Stimulated activated CD4-positive, alpha-beta T cell treated with anti-CD3 and anti-CD28 coated beads, Interleukin-1b, Interleukin-23, amount 100 ng/mL, for 1 hour (primary cell): ENCODE results near the gene ERCC1.
A peak's percentile ranks its signal among the peaks of the same experiment; 100 is the strongest.

Source experiments
- DNase-seq, 2 donors: peaks; one replicate each; pipeline ENCODE4 v3.0.0-alpha.2; 2020; ENCODE audit warnings: low read depth in 2 of 2

The ERCC1 gene

DNA sequence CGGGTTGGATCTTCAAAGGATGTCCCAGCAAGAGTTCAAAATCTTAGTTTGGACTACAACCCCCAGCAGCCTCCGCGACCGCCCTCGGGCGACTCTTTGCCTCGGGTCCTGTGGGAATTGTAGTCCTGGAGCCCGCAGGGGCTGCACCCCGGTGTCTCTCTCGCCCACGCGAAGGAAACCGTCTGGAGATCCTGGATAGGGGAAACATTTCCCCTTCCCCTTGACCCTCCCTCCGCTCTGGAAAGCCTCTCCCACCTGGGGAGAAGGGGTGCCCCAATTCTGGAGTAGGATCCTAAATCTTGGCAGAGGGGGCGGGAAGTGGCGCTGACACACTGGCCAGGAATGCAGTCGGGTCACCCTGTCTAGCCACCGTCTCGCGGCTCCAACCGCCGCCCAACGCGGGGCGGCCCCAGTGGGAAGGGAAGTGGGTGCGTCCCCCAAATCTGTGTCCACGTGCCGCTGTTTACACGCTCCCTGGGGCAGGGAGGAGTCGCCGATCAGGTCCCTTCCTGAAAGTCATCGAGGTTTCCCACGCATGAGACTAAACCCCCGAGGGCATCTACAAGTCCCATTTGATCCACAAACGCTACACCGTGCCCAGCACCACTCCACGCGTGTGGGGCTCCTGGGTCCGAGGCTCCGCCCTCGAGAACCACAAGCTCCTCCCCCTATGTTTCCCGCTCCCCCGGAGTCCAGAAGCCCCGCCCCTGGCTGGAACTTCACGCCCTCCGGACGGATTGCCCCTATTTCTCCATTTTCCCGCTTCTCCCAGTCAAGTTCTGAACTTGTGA is 18.1 kb downstream of the ERCC1 start:
- peak; percentile 39 to 60 for DNase-seq

DNA sequence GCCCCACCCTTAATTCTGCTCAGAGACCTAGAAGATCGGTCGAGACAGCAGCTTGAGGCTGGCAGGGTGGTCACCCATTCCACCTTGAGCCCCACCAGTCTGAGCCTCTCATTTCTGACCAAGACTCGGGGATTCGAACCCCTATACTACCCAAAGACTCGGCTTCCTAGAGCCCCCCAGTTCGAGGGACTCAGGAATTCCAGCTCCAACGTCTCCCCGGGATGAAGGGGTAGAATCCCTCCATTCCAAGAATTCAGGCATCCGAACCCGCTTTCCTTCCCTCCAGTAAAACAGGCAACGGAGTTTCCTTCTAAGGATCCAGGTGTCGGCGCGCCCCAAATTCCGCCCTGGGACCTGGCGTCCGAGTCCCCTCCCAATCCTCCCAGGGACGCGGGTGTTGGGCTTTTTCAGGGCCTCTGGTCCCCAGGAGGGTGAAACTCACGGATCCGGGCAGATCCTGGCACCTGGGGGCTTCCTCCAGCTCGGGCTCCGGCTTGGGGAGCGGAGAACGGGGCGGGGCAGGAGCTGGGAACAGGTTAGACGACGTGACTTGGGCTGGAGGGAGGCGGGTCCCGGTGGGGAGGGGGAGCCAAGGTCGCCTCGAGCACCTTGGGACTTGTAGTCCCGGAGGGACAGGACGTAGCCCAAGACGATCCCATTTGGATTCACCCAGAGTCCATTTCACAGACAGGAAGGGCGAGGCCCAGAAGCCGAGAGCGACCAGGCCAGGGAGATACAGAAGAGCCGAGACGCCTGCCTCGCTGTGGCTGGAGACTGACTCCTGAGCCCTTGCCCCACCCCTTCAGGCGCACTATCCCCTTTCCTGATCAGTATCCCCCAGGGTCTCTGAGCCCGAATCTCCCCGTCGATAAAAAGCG is 18.9 kb downstream of the ERCC1 start, which contains the start of gene PPP1R13L:
TSS of gene PPP1R13L (minus strand) at position 513 of the 878 bp plus-strand sequence. CDS start 6,751 bp downstream, outside the sequence.
- no peak for DNase-seq

DNA sequence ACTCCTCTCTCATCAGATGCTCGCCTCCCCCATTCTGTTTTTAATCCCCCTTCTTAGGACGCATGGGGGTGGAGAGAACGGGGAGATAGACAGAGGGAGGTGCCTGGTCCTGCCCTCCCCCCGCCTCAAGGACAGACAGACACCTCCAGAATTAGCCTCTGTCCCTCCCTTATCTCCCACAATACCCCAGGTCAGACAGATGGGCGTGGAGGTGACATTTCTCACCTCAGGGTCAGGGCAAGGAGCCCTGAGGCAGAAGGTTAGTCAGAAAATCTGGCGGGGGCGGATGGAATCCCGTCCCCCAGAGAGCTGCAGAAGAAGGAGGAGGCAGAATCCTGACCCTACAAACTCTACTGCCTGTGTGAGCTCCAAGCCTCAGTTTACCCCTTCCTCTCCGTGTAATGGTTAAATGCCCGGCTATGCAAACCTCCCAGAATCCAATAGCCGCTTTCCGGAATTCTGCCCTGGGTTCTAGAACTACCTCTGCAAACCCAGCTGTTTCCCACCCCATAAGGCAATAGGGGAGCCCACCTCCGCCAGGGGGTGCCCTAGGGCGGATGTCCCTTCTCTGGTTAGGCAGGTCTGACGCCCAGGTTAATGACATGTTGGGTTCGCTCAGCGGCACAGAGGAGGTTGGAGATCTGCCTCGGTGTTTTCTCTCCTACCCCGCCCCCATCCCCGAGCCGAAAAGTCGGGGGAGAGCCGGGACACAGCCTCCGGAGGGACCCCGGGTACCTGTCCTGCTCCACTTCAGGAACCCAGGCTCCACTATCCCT is 19.7 kb downstream of the ERCC1 start:
- DNase-seq, result no peak

DNA sequence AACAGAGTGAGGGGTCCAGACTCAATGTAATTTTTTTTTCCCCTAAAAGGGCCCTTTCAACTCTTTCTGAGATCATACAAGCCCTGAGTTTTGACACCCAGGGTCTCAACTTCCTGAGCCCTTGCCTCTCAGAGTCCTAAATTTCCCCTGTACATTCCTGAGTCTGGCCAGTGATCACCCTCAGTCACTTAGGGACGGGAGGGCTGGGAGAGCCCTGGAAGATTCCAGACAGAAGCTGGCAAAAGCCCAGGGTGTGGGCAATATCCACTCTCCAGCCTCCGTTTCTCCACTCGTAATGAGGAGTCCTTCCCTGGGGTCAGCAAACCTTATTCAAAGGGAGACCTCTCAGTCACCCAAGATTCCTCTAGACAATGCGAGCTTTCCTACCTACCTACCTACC is 20.4 kb downstream of the ERCC1 start:
- DNase-seq, result no peak

DNA sequence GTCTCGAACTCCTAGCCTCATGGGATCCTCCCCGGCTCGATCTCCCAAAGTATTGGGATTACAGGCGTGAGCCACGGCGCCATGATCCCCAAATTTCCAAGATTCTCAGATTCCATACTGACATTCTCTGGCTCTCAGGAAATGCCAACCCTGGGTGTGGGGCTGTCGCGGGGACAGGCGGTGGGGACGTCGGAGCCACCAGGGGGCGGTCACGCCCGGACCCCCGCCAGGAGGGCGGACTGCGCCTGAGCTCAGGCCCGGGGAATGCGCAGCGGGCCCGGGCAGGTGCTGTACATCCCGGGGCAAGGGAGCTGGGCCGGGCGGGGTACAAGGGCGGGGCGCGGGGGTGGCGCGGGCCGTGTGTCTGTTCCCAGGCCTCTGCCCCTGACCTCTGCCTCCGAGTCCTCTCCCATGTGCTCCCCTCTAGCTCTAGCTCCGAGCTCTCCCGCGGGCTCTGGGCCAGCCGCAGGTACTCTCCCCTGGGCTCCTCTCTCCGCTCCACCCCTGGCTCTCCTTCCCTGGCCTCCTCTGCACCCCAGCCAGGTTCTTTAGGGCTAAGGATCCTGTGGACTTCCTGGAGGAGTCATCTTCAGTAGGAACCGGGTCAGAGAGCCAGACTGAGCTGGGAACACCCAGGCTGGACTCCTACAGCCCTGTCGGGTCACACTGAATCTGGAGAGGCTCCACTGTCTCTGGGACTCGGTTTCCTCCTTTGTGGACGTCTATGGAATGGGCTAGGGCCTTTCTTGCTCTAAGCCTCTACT is 21.2 kb downstream of the ERCC1 start:
- no peak for DNase-seq

DNA sequence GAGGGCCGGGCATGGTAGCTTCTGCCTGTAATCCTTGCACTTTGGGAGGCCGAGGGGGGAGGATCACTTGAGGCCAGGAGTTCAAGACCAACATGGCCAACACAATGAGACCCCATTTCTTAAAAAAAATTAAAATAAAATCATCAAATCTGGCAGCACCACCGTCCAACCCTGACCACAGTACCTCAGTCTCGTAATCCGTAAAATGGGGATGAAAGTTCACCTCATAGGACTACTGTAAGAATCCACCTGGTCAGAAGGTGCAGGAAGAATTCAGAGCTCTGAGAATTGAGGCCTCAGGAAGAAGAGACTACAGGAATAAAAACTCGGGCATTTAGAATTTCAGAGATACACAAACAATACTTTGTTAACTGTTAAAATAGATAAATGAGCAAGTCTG is 21.9 kb downstream of the ERCC1 start:
- DNase-seq, result no peak

DNA sequence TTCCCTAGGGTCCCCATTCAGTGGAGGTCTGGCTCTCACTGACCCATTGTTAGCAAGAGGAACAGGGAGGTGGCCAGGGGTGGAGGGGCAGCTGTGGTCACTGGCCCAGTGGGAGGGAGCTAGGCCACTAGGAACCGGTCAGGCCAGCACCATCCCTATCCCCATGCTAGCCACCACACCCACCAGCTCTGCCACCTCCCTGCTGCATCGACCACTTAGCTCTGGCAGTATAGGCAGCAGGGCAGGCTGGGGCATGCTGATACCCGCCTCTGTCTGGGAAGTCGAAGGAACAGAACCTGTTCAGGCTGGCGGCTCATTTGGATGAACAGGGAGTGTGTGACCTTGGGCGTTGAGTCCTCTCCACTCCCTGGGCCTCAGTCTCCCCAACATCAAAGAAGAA is 23.5 kb downstream of the ERCC1 start:
- no peak for DNase-seq

DNA sequence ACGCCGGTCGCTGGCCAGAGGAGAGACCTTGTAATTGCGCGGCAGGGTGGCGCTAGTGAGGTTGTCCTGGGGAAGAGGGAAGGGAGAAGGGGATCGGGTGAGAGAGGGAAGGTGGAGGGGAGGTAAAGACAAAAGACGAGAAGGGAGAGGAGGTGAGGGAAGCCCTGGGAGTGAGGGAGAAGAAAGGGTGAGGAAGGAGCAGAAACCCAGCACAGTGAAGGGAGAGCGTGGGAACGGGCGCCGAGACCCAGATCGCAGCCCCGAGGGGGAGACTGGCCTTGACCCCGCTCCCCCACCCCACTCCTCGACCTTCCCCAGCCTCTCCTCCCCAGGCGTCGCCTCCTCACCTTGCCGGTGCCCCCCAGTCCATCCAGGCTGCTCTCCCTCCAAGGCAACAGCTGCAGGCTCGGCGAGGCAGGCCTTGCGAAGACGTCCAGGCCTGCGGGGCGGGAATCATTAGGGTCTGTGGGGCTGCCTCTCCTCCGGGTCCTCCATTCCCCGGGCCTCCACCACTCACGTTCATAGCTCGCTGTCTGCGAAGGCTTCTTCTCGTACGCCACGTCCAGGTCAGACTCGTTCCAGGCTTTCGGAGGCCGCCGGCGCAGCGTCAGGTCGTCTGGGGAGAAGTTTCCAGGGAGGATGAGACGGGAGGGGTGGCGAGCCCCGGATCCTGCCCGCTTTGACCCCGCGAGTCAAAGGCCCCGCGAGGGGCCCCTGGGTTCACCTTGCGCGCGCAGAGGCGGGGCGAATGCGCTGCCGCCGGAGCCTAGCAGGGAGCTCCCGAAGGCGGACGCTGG is 27.7 kb downstream of the ERCC1 start:
- DNase-seq, result no peak

DNA sequence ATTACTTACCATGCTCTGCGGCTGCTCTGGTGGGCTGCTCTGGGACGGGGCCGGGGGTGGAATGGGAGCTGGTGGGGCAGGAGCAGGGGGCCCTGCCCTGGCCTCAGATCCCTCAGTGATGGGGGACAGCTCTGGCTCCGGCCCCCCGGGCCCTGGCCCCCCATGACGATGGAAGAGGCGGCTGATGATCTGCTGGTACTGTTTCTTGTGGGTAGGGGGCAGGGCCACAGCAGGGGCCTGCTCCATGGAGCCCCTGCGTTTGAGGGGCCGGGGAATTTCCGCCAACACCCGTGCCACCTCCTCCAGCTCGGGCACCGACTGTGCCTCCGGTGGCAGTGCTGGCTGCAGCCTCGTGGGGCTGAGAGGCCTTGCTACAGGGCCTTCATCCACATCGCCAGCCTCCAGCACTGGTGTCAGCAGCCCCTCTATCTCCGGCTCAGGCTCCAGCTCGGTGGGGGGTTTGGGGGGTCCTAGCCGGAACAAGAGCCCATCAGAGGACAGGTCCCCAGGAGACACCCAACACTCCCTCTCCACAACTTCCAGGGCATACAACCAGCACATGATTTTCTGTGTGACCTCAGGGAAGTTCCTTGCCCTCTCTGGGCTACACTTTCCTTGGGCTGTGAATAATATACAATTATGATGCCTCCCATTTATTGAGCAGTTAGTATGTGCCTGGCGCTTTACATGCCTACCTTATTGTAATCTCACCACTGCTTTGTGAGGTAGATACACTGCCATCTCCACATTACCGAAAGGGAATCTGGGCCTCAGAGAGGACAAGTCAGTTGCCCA is 31.6 kb downstream of the ERCC1 start:
- no peak for DNase-seq

DNA sequence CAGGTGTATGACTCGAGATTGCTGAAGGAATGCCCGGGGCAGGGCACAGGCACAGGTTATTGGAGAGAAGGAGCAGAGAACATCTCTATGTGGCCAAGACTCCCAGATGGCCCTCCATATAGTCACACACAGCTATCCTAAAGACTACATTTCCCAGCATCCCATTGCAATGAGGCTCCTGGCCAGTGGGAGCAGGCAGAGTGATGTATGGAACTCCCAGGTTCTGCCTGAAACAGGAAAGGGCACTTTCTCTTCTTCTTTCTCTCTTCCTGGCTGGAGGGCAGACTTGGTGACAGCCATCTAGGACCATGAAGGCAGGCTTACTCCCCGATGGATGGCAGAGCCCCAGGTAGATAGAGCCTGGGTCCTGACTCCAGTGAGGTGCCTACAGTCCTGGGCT is 32.4 kb downstream of the ERCC1 start:
- DNase-seq, result no peak

DNA sequence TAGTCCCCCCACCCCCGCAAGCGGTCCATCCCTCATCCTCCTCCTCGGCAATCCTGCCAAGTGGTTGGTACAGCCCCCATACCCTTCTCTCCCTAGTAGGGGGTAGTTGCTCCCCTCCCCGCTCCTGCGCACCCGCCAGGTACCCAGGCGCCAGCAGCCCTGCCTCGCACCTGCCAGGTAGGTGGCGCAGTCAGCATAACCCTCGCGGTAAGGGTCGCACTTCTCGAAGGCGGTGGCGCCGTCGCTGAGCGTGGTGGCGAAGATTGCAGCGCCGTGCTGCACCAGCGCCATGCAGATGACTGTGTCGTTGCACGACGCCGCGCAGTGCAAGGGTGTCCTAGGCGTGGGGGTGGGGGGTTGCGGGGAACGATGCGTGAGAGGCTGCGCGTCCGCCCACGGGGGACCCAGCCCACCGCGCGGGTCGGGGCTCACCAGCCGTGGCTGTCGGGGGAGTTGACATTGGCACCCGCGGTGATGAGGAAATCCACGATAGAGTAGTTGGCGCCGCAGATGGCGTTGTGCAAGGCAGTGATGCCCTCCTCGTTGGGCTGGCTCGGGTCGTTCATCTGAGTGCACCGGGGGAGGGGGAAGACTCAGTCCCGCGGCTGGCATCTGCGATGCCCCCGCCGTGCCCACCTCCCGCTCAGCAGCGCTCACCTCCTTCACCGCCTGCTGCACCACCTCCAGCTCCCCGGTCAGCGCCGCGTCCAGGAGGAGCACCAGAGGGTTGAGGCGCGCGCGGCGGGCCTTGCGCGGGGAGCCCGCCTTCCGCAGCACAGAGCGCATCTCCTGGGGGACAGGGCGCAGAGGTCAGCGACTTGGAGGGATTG is 38.1 kb downstream of the ERCC1 start:
- no peak for DNase-seq

DNA sequence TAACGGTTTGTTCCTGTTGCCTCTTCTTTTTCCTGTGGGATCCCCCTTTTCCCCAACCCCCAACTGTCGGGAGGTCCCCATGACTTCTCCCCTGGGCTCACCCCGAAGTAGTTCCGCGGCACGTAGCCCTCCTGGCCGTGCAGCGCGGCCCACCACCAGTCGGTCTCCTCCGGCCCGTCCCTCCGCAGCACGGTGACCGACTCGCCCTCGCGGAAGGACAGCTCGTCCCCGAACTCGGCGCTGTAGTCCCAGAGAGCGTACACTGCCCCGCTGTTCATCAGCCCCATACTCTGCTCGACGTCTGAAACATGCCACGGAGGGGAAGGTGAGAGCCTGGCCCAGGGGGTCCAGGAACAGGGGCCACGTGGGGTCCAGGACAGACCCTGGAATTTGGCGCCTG is 41.3 kb downstream of the ERCC1 start:
- DNase-seq, result no peak

DNA sequence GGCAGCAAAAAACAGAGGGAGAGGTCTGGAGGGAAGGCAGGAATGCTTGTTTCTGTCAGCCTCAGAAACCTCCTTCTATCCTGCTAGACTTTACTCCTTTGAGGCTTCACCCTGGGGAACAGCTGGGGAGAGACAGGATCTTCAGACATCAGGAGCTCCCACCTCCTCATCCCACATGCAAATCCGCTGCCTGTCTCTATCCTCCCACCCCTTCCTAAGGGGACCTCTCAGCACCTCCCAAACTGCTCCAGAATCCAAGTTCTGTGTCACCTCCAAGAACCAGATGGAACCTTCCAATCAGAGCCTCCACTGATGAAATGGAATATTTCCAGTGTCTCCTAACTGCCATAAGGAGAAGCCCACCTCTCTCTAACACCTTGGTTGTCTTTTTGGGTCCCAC is 43.6 kb downstream of the ERCC1 start:
- DNase-seq, result no peak

DNA sequence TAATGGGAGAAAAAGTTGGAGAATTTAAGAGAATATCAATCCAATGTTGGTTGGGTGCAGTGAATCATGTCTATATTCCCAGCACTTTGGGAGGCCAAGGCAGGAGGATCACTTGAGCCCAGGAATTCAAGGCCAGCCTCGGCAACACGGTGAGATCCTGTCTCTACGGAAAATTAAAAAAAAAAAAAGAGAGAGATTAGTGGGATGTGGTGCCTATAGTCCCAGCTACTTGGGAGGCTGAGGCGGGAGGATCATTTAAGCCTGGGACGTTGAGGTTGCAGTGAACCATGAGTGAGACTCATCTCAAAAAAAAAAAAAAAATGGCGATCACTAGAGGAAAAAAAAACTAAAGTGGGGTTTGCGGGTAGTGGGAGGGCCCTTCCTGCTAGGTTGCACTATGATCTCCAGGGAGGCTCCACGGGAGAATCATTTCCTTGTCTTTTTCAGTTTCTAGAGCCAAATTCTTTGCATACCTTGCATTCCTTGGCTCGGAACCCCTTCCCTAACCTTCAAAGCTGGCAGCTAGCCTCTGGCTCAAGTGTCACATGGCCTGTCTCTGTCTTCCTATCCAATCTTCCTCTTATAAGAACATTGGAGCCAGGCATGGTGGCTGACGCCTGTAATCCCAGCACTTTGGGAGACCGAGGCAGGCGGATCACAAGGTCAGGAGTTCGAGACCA is 47.5 kb downstream of the ERCC1 start:
- no peak for DNase-seq

DNA sequence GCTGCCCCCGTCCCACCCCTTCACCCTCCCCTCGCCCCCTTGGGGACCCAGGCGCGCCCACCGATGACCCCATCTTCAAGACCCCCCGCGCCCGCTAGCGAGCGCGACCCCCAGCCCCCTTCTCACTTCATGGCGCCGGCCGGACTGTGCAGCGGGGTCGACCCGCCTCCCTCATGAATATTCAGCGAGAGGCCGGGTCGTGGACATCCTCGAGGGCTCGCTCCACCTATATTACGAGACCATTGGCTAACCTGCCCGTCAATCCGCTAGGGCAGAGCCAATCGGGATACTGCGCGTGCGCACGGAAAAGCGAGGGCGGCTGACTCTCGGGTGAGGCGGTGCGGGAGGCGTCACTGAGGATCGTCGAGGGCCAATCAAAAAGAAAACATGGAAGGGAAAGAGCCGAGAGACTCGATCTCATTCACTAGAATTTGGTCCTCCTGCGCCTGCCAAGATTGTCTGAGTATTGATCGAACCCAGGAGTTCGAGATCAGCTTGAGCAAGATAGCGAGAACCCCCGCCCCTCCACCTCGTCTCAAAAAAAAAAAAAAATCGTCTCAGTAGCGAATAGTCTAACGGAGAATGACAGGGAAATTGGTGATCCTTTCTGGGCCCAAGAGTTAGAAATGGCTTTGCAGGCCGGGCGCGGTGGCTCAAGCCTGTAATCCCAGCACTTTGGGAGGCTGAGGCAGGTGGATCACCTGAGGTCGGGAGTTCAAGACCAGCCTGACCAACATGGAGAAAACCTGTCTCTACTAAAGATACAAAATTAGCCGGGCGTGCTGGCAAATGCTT is 53.1 kb downstream of the ERCC1 start, which contains the start of gene ERCC2:
TSS of gene ERCC2 (minus strand) at position 164 of the 795 bp plus-strand sequence. CDS start at position 131, 33 bp downstream.
- DNase-seq, result peak; percentile 99

DNA sequence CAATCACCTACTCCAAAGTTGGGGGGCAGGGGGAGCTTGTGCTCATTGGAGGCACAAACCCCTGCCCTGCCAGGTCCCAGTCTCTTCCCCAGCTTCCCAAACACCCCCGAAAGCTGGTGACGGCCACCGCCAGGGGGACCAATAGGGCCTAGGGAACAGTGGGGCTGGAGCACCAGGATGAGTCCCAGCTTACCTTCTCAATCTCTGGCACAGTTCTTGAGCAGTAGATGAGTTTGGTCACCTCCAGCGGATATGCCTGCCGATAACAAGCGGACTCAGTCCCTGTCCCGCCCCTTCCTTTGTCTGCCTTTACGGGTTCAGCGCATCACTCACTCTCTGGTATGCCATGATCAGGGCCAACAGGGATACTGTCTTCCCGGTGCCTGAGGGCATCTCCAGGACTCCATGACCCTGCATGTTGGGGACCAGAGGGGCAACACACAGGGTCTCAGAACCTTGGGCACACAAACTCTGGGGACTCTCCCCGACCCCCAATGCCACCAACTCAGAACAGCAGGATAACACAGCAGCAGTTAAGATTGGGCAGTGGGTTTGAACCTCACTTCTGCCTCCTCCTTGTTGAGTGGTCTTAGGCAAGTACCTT is 54.9 kb downstream of the ERCC1 start:
- no peak for DNase-seq

DNA sequence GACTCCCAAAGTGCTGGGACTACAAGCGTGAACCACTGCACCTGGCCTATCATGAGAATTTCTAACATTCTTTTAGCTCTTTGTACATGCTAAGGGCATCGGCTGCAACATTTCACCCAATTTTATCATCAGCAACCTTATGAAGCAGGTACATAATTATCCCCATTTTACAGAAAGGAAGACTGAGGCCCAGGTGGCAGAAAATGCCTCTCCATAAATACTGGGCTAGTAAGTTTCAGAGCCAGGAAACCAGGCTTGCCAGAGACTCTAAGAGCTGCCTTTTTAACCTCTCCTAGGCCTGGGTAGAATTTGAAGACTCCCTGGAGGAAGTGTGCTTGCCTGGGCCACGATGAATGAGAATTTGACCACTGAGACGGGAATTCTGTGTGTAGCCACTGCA is 55.6 kb downstream of the ERCC1 start:
- DNase-seq, result no peak
